ENCODE data around the gene MAP7D3.

Gene MAP7D3

DNA sequence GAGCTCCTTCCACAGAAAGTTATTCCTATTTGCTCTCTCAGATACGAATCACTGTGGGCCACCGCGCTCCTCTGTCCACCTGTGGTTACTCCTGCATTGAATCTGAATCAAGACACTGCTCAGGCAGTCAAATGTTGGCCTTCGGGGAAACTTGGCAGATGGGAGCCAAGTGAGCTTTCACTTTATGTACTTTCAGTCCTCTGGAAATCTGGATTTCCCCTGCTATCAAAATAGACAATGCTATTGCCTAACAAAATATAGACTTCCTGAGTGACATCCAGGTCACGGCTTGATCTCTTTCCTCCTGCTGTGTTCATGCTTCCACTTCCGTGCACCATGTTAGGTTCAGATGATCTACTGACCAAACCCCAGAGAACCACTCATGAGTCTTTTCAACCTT, 60.0 kb downstream of the MAP7D3 start:
- TF ChIP-seq, protein P1, sequence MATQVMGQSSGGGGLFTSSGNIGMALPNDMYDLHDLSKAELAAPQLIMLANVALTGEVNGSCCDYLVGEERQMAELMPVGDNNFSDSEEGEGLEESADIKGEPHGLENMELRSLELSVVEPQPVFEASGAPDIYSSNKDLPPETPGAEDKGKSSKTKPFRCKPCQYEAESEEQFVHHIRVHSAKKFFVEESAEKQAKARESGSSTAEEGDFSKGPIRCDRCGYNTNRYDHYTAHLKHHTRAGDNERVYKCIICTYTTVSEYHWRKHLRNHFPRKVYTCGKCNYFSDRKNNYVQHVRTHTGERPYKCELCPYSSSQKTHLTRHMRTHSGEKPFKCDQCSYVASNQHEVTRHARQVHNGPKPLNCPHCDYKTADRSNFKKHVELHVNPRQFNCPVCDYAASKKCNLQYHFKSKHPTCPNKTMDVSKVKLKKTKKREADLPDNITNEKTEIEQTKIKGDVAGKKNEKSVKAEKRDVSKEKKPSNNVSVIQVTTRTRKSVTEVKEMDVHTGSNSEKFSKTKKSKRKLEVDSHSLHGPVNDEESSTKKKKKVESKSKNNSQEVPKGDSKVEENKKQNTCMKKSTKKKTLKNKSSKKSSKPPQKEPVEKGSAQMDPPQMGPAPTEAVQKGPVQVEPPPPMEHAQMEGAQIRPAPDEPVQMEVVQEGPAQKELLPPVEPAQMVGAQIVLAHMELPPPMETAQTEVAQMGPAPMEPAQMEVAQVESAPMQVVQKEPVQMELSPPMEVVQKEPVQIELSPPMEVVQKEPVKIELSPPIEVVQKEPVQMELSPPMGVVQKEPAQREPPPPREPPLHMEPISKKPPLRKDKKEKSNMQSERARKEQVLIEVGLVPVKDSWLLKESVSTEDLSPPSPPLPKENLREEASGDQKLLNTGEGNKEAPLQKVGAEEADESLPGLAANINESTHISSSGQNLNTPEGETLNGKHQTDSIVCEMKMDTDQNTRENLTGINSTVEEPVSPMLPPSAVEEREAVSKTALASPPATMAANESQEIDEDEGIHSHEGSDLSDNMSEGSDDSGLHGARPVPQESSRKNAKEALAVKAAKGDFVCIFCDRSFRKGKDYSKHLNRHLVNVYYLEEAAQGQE (IDR thresholded peaks at IDR 0.05; ENCODE audit: low read depth), result no peak
- TF ChIP-seq EP300 (IDR thresholded peaks at IDR 0.05; ENCODE audit: borderline replicate concordance) (no peak), CEBPB (IDR thresholded peaks at IDR 0.05) (no peak), RAD21 (IDR thresholded peaks at IDR 0.05; ENCODE audit: low read depth) (no peak), YY1 (IDR thresholded peaks at IDR 0.05; ENCODE audit: low read depth) (no peak), EGR1 (IDR thresholded peaks at IDR 0.05) (no peak), TCF12 (IDR thresholded peaks at IDR 0.05; ENCODE audit: low read depth) (no peak), NFIC (IDR thresholded peaks at IDR 0.05) (no peak), CREB1 (IDR thresholded peaks at IDR 0.05; ENCODE audit: low read depth) (no peak), FOXM1 (IDR thresholded peaks at IDR 0.05; ENCODE audit: borderline replicate concordance, low read depth) (no peak), TEAD4 (IDR thresholded peaks at IDR 0.05) (no peak), TAF1 (IDR thresholded peaks at IDR 0.05; ENCODE audit: low read depth) (no peak), ZBTB7A (IDR thresholded peaks at IDR 0.05; ENCODE audit: low read depth) (no peak)
- TF ChIP-seq, protein P2, sequence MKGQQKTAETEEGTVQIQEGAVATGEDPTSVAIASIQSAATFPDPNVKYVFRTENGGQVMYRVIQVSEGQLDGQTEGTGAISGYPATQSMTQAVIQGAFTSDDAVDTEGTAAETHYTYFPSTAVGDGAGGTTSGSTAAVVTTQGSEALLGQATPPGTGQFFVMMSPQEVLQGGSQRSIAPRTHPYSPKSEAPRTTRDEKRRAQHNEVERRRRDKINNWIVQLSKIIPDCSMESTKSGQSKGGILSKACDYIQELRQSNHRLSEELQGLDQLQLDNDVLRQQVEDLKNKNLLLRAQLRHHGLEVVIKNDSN (IDR thresholded peaks at IDR 0.05), result no peak
- TF ChIP-seq, protein P3, sequence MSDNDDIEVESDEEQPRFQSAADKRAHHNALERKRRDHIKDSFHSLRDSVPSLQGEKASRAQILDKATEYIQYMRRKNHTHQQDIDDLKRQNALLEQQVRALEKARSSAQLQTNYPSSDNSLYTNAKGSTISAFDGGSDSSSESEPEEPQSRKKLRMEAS (IDR thresholded peaks at IDR 0.05), result no peak

DNA sequence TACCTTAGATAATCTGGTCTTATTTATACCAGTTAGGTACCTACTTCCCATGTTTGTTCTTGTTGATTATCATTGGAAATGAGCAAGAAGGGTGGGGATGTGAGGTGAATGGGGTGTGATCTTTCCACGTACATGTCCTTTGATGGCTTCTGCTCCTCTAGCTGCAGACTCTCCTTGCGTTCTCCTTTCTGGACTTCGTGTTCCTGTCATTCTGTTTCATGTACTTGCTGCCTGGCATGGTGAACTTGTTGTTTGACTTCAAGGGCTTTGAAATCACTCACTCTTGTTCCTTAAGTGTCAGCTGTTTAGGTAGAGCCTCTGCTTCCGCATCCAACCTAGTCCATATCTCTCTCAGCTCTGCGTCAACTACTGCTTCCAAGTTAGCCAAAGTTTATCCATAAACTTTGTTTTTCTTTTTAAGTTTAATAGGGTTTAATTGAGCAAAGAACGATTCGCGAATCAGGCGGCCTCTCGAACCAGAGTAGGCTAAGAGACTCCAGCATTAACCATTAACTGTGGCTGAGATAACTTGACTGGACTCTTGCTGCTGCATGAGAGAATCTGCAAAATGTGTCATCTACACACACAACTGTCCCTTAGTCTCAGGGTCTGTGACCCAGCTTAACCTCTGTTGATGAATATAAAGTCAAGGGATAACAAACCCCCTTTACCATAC, 61.0 kb downstream of the MAP7D3 start:
- TF ChIP-seq RAD21 (IDR thresholded peaks at IDR 0.05; ENCODE audit: low read depth) (no peak), TAF1 (IDR thresholded peaks at IDR 0.05; ENCODE audit: low read depth) (no peak), EGR1 (IDR thresholded peaks at IDR 0.05) (no peak), YY1 (IDR thresholded peaks at IDR 0.05; ENCODE audit: low read depth) (no peak), ZBTB7A (IDR thresholded peaks at IDR 0.05; ENCODE audit: low read depth) (no peak), EP300 (IDR thresholded peaks at IDR 0.05; ENCODE audit: borderline replicate concordance) (no peak), CEBPB (IDR thresholded peaks at IDR 0.05) (no peak), TEAD4 (IDR thresholded peaks at IDR 0.05) (no peak)
- TF ChIP-seq, protein P2 (IDR thresholded peaks at IDR 0.05), result no peak
- TF ChIP-seq, protein P3 (IDR thresholded peaks at IDR 0.05), result no peak
- TF ChIP-seq, protein P1 (IDR thresholded peaks at IDR 0.05; ENCODE audit: low read depth), result no peak

- no peak for TF ChIP-seq EP300 (IDR thresholded peaks at IDR 0.05; ENCODE audit: borderline replicate concordance)
- TF ChIP-seq YY1 (IDR thresholded peaks at IDR 0.05; ENCODE audit: low read depth), result no peak
- TF ChIP-seq, protein P1 (IDR thresholded peaks at IDR 0.05; ENCODE audit: low read depth), result no peak
- no peak for TF ChIP-seq NFIC (IDR thresholded peaks at IDR 0.05)
- TF ChIP-seq ZBTB7A (IDR thresholded peaks at IDR 0.05; ENCODE audit: low read depth), result no peak
- TF ChIP-seq TEAD4 (IDR thresholded peaks at IDR 0.05), result no peak
- TF ChIP-seq, protein P3 (IDR thresholded peaks at IDR 0.05), result no peak
- no peak for TF ChIP-seq FOXM1 (IDR thresholded peaks at IDR 0.05; ENCODE audit: borderline replicate concordance, low read depth)
- no peak for TF ChIP-seq EGR1 (IDR thresholded peaks at IDR 0.05)
Observed at GRCh38 chrX:136189222-136189621, 62.0 kb downstream of the MAP7D3 start.

- no peak for TF ChIP-seq ZBTB7A (IDR thresholded peaks at IDR 0.05; ENCODE audit: low read depth)
- TF ChIP-seq YY1 (IDR thresholded peaks at IDR 0.05; ENCODE audit: low read depth), result no peak
- TF ChIP-seq CREB1 (IDR thresholded peaks at IDR 0.05; ENCODE audit: low read depth), result no peak
- no peak for TF ChIP-seq EGR1 (IDR thresholded peaks at IDR 0.05)
- TF ChIP-seq EP300 (IDR thresholded peaks at IDR 0.05; ENCODE audit: borderline replicate concordance), result no peak
- TF ChIP-seq, protein P3 (IDR thresholded peaks at IDR 0.05), result no peak
- no peak for TF ChIP-seq TAF1 (IDR thresholded peaks at IDR 0.05; ENCODE audit: low read depth)
- TF ChIP-seq NFIC (IDR thresholded peaks at IDR 0.05), result no peak
- TF ChIP-seq, protein P2 (IDR thresholded peaks at IDR 0.05), result no peak
- no peak for TF ChIP-seq TCF12 (IDR thresholded peaks at IDR 0.05; ENCODE audit: low read depth)
- no peak for TF ChIP-seq FOXM1 (IDR thresholded peaks at IDR 0.05; ENCODE audit: borderline replicate concordance, low read depth)
- TF ChIP-seq, protein P1 (IDR thresholded peaks at IDR 0.05; ENCODE audit: low read depth), result no peak
- TF ChIP-seq TEAD4 (IDR thresholded peaks at IDR 0.05), result no peak
- TF ChIP-seq RAD21 (IDR thresholded peaks at IDR 0.05; ENCODE audit: low read depth), result no peak
- TF ChIP-seq CEBPB (IDR thresholded peaks at IDR 0.05), result no peak
Observed at GRCh38 chrX:136186023-136186413, 65.2 kb downstream of the MAP7D3 start.

Measured in Ishikawa (cell line).